Kidney tubule cell (primary cell): ENCODE results near the gene LSM10.
A peak's percentile ranks its signal among the peaks of the same experiment; 100 is the strongest.

Experiments used
- DNase-seq: peaks from one replicate; pipeline ENCODE4 v3.0.0-alpha.2; 2018; ENCODE audit warnings: low spot score

The LSM10 gene

DNA sequence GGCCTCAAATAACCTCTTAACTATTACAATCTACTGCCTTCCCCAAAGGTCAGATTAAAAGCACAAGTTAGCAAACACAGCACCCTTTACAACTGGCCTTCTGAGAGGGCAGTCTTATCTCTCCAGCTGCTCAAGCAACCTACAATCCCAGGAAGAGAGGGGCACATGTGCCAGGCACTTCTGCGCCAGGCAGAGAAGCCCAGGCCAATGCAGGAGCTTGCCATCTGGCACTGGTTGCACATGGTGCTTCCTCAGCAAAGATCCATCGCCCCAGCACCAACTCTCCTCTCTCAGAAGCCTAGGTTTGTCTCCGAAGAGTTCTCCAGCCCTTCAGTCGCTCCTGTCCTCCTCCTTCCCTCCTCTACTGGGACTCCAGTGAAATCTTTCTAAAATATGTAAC lies 14.5 kb downstream of the LSM10 start:
- no peak for DNase-seq

GRCh38 chr1:36382669-36383068 lies 15.0 kb downstream of the LSM10 start:
- DNase-seq: no peak

GRCh38 chr1:36382231-36382630 lies 15.5 kb downstream of the LSM10 start:
- DNase-seq: no peak

DNA sequence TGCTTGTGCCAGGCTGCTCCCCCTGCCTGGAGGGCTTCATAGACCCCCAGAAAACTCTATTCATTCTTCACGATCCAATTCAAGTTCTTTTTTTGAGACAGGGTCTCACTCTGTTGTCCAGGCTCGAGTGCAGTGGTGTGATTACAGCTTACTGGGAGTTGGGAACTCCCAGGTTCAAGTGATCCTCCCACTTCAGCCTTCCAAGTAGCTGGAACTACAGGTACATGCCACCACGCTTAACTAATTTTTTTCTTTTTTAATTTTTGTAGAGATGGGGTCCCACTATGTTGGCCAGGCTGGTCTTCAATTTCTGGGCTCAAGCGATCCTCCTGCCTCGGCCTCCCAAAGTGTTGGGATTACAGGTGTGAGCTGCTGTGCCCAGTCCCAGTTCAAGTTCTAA lies 16.3 kb downstream of the LSM10 start:
- DNase-seq: no peak

DNA sequence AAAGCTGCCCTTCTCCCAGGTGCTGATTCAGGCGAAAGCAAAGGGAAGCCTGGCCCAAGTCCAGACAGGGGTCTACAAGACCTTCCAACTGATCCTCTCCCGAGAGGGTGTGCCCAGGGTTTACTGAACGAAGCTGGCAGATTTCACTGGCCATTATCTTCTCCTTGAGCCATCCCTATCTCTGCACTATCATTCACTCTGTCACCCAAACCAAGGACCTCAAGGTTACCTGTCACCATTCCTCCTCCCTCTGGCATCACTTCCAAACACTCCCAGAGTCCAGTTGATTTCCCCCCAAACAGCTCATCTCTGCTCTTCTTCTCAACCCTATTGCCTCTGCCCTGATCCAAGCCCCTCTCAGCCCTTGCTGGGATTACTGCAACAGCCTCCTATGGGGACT lies 16.9 kb downstream of the LSM10 start:
- no peak for DNase-seq

- DNase-seq: no peak
These were observed 17.5 kb downstream of the LSM10 start for GRCh38 chr1:36380143-36380619.

DNA sequence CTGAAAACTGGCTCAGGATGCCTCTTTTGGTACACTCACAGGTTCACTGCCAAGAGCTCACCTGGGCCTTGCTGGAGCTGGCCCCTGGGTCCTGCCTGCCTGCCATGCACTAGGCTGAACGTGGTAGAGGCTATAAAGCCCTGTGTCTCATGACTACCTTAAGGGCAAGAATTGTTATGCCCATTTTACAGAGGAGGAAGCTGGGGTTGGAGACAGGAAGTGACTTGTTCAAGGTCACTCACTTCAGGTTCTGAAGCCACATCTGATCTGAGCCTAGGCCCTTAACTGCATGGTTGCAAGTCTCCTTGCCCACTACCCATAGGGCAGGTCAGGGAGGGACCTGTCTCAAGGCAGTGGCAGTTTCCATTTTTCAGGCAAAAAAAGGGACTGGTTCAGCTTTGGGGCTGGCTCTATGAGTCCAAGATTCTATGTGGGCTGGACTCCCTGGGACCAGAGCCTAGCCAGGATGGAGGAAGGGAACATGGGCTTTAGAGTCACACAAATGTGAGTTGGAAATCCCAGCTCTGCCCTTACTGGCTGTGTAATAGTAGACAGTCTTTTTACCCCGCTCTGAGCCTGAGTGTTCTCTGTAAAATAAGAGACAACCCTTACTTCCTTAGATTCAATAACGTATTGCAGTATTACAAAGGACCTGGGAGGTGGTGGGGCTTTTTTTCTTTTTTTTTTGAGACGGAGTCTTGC lies 19.8 kb downstream of the LSM10 start:
- DNase-seq: no peak

- DNase-seq: peak; percentile 55
These were observed 25.1 kb downstream of the LSM10 start for GRCh38 chr1:36372617-36373016.

DNA sequence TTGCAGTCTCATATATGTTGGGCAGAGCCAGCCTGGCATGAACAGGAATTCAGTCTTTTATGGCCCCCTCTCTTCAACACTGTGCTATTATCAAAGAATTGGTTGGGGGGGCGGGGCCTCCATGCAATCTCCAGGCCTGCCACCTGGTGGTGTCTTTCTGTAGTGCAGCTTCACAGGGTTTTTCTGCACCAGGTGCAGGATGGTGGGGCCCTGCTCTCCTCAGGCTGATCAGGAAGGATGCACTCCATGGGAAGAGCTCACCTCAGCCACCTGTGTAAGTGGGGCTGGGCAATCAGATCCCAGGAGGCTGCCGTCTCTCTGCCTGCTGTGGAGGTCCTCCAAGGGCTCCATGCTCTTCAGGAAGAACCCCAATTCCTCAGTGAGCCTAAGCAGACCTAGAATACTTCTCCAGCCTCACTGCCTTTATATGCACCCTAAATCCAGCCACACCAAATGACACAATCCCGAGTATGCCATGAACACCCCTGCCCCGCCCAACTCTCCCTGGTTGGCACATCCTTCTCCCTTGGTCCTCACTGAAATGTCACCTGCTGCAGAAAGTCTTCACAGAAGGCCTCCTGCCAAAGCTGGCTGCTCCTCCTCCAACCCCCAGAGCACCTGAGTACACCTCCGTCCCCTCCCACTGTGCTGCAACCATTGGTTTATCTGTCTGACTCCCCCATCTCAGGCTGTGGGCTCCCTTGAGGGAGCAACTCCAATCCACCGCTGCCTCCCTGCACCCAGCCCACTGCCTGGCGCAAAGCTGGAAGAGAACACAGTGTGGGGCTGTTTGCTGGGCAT lies 28.4 kb downstream of the LSM10 start:
- DNase-seq: peak; percentile 66

- DNase-seq: no peak
These were observed 29.9 kb downstream of the LSM10 start for GRCh38 chr1:36367798-36368197.

DNA sequence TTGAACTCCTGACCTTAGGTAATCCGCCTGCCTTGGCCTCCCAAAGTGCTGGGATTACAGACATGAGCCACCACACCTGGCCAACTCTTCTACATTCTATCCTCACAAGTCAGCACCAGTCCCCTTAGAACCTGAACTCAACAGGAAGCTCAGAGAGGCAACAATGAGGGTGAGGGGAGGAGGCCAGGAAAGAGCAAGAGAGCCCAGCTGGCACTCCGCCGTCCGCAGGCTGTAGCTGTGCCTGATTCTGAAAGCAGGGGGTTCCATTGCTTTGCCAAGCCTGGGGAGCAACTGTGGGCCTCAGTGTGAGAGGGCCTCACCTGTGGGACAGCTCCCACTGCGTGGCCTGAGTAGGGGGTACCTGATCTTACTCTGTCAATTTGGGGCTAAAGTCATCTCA lies 30.6 kb downstream of the LSM10 start:
- DNase-seq: no peak

DNA sequence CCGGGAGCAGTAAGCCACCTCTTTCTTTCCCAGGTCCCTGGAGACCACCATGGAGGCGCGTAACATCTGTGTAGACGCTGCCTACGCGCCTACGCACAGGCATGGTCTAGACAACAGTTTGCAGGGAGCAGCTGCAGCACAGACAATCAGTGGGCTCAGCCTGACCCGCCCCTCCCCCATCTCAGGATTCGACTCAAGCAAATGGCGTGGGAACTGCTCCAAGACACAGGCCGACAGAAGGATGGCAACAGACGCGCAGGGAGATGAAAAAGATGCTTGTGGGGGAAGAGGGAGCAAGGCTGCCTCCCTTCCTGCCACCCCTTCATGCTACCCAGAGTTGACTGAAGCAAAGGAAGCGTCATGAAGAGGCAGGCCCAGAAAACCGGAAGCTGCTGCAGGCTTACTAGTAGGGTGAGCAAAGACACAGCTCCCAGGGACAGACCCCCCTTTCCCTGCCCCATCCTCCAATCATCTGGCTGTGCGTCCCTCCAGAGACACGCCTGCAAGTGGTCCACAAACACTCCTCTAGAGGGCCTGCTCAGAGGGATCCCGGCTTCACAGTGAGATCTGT lies 31.5 kb downstream of the LSM10 start:
- no peak for DNase-seq

DNA sequence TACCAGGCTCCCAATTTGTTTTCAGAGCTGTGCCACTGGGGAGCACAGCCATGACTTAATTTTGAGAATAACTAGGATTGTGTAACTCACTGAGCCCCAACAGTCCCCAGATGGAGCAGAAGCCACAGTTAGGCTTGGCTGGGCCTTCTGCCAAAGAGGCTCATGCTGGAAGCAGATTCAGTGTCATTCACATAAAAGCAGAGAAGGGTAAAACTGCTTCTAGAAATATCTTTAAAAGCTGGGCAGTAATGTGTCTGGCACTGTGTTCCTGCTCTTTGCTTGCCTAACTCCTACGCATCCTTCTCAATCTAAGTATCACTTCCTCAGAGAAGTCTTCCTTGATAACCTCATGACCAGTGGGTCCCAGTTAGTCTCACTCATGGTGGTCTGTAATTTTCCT lies 32.3 kb downstream of the LSM10 start:
- DNase-seq: no peak

DNA sequence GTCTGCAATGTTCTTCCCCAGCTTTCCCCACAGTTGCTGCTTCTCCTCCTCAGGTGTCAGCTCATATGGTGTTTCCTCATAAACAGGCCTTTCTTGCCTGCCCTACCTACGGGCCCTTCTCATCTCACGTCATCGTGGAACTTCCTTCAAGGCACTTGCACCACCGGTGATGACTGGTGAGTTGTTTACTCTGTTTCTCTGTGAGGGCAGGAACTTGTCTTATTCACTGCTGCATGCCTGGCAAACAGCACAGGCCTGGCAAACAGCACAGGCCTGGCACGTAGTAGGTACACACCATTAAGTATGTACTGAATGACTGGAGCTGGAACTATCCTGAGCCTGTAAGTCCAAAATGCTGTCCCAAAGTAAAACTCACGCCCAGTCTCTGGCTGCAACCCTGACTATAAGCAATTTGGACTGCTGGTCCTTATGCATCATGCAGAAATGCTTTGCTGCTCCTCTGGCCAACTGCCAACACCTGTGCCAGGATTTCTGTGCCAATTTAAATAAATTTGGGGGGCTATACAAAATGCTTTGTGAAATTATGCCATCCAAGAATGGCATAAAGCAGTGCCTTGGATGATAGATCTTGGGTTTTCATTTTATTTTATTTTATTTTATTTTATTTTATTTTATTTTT lies 37.7 kb downstream of the LSM10 start:
- peak; percentile 68 for DNase-seq

- DNase-seq: peak; percentile 39
These were observed 38.3 kb downstream of the LSM10 start for GRCh38 chr1:36359383-36359782.

GRCh38 chr1:36358514-36359084 lies 39.1 kb downstream of the LSM10 start:
- DNase-seq: no peak

DNA sequence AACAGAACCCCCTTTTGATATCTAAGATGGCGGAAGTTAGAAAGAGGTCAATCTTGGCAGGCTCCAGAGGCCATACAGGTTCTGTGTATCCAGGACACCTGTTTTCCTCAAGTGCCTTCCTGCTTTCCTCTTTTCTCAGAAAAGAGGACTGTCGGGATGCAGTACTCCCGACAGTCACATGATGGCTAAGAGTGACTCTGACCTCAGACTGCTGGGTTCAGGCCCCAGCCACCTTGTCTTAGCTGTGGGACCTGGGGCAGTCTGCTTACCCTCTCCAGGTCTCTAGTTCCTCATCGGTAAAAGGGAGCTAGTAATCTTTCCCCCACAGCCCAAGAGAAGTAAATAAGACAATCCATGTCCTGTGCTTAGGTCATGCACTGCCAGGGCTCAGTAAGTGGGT lies 41.9 kb downstream of the LSM10 start:
- no peak for DNase-seq

DNA sequence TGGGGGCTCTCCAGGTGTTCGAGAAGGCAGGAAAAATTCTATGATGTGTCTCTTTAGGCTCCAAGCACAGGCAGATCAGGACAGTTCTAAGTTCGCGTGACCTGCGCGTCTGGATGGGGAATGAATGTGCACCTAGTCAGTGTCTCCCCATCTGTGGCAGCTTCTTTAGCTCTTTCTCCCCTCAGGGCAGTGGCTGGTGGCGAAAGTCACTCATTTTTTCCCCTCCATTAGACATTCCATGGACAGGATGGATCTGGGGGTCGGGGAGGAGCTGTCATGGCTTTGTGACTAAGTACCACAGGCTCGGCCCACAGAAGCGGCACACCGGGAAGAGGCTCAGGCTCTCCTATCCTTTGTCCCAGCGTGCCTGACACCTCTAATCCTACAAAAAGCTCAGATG lies 43.2 kb downstream of the LSM10 start:
- no peak for DNase-seq

- peak; percentile 67 for DNase-seq
These were observed 44.5 kb downstream of the LSM10 start for GRCh38 chr1:36352910-36353878.

DNA sequence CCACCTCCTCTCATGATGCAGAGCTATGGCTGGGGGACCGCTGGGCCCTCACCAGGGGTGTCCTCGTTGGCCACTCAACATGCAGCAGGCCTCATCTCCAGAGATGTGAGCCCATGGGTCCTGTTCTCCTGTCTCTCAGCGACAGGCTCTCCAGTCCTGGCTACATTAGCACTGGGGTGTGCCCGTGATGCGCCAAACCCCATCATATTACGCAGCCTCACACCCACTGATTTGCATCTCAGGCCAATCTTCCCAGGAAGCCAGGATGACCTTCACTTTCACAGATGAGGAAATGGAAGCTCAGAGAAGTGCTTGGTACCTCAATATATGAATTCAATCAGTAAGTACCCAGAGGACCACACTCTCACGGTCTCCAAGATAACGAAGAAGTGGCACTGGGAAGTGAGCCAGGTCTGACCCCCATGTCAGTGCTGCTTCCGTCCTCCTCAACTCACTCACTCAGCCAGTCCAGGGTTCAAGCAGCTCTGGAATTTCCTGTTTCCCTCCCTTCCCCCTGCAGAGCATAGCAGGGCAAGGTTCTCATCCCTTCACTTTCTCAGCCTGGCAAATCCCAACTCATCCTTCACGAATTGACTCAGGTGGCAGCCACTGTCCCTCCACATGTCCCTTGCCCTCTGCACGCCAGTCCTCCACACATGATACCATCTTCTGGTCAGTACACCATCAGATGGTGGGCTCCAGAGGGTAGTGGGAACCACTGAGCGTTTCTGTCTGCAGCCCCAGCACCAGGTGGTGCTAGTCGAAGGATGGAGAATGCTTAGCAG lies 45.4 kb downstream of the LSM10 start:
- DNase-seq: peak; percentile 67
